ENCODE measurements around the gene SAPCD1.

- TF ChIP-seq SUZ12 (IDR thresholded peaks at IDR 0.05; ENCODE audit: extremely low read depth, insufficient read depth, insufficient read length) (no peak), YY1 (IDR thresholded peaks at IDR 0.05; ENCODE audit: insufficient read depth, insufficient read length) (no peak)
Measured at GRCh38 chr6:31782126-31782855, 19.8 kb downstream of the SAPCD1 start.

All from NT2/D1 (cell line).